Liver (tissue), 3 donors: Measurements from ENCODE around the gene PCDH12.

Experiments used
- TAF1 ChIP-seq: conservative IDR thresholded peaks from 2 replicates; pipeline ENCODE4 v1.6.1; 2016; ENCODE audit warnings: antibody characterized with exemption, mild to moderate bottlenecking
- YY1 ChIP-seq: IDR thresholded peaks from 2 replicates; pipeline ENCODE4 v1.6.1; 2016; ENCODE audit warnings: antibody characterized with exemption, mild to moderate bottlenecking
- TF ChIP-seq, protein P1 (sequence below): IDR thresholded peaks from 2 replicates; pipeline ENCODE4 v1.6.1; 2016; ENCODE audit warnings: antibody characterized with exemption, mild to moderate bottlenecking
- TF ChIP-seq, protein P2 (sequence below): fragments of 150-350 bp; IDR thresholded peaks from 2 replicates; pipeline ENCODE4 v1.5.1; 2017; ENCODE audit warnings: improper control_type of control experiment, low read depth, low read length; ENCODE audit not compliant: missing input control
- donor health status: healthy.
- donor health status: healthy.

DNA sequence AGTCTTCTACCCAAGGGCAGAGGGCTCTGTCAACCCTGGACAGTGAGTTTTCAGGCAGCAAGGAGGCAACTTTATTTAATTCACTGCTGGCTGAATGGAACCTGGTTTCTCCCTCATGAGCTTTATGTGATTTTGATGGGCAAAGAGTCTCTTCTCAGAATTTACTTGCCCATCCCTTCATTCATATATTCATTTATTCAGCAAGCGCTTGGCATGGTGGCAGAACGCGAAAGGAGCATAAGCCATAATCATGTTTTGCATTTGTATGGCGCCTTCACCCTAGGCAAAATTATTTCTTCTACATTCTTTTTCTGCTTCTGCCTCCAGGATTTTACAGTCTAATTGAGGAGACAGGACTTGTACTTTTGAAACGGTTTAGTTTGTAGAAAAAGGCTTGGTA lies 26.3 kb downstream of the PCDH12 start:
- TF ChIP-seq, protein P1, sequence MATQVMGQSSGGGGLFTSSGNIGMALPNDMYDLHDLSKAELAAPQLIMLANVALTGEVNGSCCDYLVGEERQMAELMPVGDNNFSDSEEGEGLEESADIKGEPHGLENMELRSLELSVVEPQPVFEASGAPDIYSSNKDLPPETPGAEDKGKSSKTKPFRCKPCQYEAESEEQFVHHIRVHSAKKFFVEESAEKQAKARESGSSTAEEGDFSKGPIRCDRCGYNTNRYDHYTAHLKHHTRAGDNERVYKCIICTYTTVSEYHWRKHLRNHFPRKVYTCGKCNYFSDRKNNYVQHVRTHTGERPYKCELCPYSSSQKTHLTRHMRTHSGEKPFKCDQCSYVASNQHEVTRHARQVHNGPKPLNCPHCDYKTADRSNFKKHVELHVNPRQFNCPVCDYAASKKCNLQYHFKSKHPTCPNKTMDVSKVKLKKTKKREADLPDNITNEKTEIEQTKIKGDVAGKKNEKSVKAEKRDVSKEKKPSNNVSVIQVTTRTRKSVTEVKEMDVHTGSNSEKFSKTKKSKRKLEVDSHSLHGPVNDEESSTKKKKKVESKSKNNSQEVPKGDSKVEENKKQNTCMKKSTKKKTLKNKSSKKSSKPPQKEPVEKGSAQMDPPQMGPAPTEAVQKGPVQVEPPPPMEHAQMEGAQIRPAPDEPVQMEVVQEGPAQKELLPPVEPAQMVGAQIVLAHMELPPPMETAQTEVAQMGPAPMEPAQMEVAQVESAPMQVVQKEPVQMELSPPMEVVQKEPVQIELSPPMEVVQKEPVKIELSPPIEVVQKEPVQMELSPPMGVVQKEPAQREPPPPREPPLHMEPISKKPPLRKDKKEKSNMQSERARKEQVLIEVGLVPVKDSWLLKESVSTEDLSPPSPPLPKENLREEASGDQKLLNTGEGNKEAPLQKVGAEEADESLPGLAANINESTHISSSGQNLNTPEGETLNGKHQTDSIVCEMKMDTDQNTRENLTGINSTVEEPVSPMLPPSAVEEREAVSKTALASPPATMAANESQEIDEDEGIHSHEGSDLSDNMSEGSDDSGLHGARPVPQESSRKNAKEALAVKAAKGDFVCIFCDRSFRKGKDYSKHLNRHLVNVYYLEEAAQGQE, result no peak
- TF ChIP-seq, protein P2, sequence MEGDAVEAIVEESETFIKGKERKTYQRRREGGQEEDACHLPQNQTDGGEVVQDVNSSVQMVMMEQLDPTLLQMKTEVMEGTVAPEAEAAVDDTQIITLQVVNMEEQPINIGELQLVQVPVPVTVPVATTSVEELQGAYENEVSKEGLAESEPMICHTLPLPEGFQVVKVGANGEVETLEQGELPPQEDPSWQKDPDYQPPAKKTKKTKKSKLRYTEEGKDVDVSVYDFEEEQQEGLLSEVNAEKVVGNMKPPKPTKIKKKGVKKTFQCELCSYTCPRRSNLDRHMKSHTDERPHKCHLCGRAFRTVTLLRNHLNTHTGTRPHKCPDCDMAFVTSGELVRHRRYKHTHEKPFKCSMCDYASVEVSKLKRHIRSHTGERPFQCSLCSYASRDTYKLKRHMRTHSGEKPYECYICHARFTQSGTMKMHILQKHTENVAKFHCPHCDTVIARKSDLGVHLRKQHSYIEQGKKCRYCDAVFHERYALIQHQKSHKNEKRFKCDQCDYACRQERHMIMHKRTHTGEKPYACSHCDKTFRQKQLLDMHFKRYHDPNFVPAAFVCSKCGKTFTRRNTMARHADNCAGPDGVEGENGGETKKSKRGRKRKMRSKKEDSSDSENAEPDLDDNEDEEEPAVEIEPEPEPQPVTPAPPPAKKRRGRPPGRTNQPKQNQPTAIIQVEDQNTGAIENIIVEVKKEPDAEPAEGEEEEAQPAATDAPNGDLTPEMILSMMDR, result no peak
- TF ChIP-seq TAF1 (no peak), YY1 (no peak)
